ENCODE data around the gene BID. TPM values are rescaled to one million over a fixed set of nuclear protein-coding genes. Genes with fewer than 3 reads are reported as not detected.

Gene BID
- total RNA-seq, 1 experiment from 2014 or later, result 66.7 TPM

DNA sequence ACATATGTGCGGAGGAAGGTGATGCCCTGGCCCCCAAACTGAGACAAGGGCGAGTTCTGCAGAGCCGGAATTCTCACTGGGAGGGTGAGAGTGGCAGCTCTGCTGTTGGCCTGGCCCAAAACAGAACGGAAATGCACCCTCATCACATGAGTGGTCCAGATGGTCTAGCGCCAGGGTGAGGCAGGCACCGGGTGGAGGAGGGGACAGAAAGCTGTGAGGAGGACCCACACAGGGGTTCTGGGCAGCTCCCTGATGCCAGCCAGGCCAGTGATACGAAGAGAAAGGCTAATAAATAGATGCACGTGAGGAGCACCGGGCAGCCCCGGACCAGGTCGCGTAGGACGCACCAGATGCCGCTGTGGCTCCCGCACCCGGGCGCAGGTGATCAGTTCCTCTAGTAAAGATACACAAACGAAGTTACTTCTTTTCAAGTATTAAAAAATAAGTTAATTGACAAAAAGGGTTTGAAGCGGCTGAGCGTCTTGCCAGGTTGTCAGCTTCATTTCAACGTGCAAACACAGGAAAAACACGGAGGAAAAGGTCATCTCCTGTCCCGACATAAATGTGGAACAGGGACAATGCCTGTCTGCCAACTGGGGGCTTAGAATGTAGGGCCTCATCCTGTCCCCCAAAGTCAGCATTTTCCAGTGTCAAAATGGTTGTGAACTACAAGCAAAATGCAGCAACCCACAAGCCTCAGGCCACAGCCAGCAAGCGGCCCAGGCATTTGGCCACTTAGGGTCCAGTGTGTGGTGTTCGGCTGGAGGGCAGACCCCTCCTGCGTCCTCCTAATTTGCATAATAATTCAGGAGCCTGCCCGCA, 15.3 kb upstream of the BID start:
- CTCF ChIA-PET, result no interaction called here
- no peaks in the 10 kb centered on the region for H3K4me1 ChIP-seq (ENCODE audit: control insufficient read depth, insufficient read depth, low read length)
- H3K9me3 ChIP-seq (ENCODE audit: control insufficient read depth, insufficient read depth, low read depth, low read length), result no peaks in the 10 kb centered on the region
- in situ Hi-C loops (cut with HindIII; ENCODE audit: low pct_unique_long_range_greater_than_20kb, low sequenced_read_pairs) (no loop called here), intact Hi-C loops (cut with micrococcal nuclease; ENCODE audit: unreplicated experiment) (no loop called here)
- POLR2A ChIA-PET, result interaction anchor here (0.6 kb wide), 1 partner anchor 33 kb away, joined by 4 read pairs; no protein-coding TSS in a partner anchor
- DNase-seq (ENCODE audit: low read depth, low spot score), result no peak
- H3K36me3 ChIP-seq (ENCODE audit: control insufficient read depth, insufficient read depth, low read length), result no peaks in the 10 kb centered on the region
- TSS peak; percentile 53 for BruUV-seq (replicated peaks)
- H3K27ac ChIP-seq (ENCODE audit: low read length), result no peak overlapping the region
- no peak for ATAC-seq
- no peak for TF ChIP-seq CTCF (IDR thresholded peaks at IDR 0.05)
- no peak for TF ChIP-seq REST (IDR thresholded peaks at IDR 0.05; ENCODE audit: insufficient read depth in 1 of 2, low read depth in 2 of 2, low read length in 1 of 2)
- TF ChIP-seq SIN3A (IDR thresholded peaks at IDR 0.05; ENCODE audit: borderline replicate concordance, insufficient read depth, low read depth, low read length), result no peak
- no peak overlapping the region for H3K4me3 ChIP-seq (ENCODE audit: low read depth in 2 of 2, low read length in 2 of 2)
- no peaks in the 10 kb centered on the region for H3K27me3 ChIP-seq (ENCODE audit: control insufficient read depth, insufficient read depth, low read length)

DNA sequence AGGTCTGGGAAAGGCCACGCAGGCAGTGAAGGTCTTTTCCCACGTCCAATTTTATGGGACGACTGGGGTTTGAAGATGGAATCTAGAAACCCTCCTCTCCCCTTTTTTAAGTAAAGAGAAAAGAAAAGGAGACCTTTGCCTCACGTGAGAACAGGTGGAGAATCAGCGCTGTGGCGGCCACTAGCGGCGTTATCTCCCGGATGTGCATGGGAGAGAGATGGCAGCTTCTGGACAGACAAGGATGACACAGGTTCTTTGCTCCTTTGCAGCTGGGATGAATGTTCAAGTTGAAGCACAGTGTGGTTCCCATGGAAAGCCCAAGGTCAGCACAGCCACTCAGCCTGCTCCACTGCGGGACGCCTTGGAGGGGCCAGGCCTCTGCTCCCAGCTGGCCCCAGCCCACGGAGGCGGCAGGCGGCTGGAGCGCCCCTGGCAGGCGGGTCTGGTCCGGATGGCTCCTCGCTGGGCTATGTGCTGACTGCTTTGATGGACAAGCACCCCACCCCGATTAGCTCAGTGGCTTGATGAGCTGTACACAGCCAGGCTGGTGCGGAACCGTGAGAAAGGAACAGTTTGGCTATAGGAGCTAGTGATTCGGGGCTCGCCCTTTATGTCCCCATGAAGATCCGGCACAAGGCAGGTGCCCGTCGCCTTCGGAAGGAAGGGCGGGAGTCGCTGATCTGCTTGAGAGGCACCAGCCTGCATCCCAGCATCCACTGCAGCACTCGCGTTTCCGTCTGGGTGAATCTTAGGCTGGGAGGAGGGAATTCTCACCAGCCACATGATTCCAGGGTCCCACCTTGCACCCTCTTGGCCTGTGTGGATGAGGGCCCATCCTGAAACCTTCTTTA, 14.5 kb upstream of the BID start:
- no peaks in the 10 kb centered on the region for H3K36me3 ChIP-seq (ENCODE audit: control insufficient read depth, insufficient read depth, low read length)
- ATAC-seq (no peak), DNase-seq (ENCODE audit: low read depth, low spot score) (no peak)
- no peaks in the 10 kb centered on the region for H3K9me3 ChIP-seq (ENCODE audit: control insufficient read depth, insufficient read depth, low read depth, low read length)
- POLR2A ChIA-PET, result interaction anchor here (0.6 kb wide), 1 partner anchor 34 kb away, joined by 4 read pairs; no protein-coding TSS in a partner anchor
- in situ Hi-C loops (cut with HindIII; ENCODE audit: low pct_unique_long_range_greater_than_20kb, low sequenced_read_pairs) (no loop called here), intact Hi-C loops (cut with micrococcal nuclease; ENCODE audit: unreplicated experiment) (no loop called here)
- no peaks in the 10 kb centered on the region for H3K27me3 ChIP-seq (ENCODE audit: control insufficient read depth, insufficient read depth, low read length)
- no peak for TF ChIP-seq SIN3A (IDR thresholded peaks at IDR 0.05; ENCODE audit: borderline replicate concordance, insufficient read depth, low read depth, low read length)
- TF ChIP-seq TCF7L2 (IDR thresholded peaks at IDR 0.05; ENCODE audit: low read depth, low read length), result no peak
- TF ChIP-seq CTCF (IDR thresholded peaks at IDR 0.05), result no peak; the same call in 1 of the 2 replicates
- TF ChIP-seq REST (IDR thresholded peaks at IDR 0.05; ENCODE audit: insufficient read depth in 1 of 2, low read depth in 2 of 2, low read length in 1 of 2), result no peak
- no peak for TF ChIP-seq POLR2AphosphoS5 (IDR thresholded peaks at IDR 0.05; ENCODE audit: low read depth, low read length)
- CTCF ChIA-PET, result no interaction called here
- H3K4me3 ChIP-seq (ENCODE audit: low read depth in 2 of 2, low read length in 2 of 2), result no peak overlapping the region
- H3K4me1 ChIP-seq (ENCODE audit: control insufficient read depth, insufficient read depth, low read length), result no peaks in the 10 kb centered on the region
- no peak overlapping the region for H3K27ac ChIP-seq (ENCODE audit: low read length)
- BruUV-seq (replicated peaks), result no TSS peak
